MV-4-11 (cell line): ENCODE data around the gene PKMYT1.

Experiments used
- DNase-seq: peaks from one replicate; lab custom pipeline; 2025; lab: John Stamatoyannopoulos, UW

PKMYT1 gene

GRCh38 chr16:2980227-2981176 lies at the start of gene PKMYT1:
PKMYT1 (minus strand) TSS chr16:2980446; CDS start chr16:2979657, 789 bp downstream.
- DNase-seq: peak; percentile 85

- peak; percentile 20 for DNase-seq
These were observed 49.4 kb upstream of the PKMYT1 start for GRCh38 chr16:3029491-3030221.

- no peak for DNase-seq
These were observed 48.6 kb upstream of the PKMYT1 start for GRCh38 chr16:3028716-3029319.

- DNase-seq: peak; percentile 71
These were observed 47.9 kb upstream of the PKMYT1 start for GRCh38 chr16:3027983-3028715.

- DNase-seq: no peak
These were observed 47.2 kb upstream of the PKMYT1 start for GRCh38 chr16:3027489-3027795.

GRCh38 chr16:3026609-3027488 lies 46.6 kb upstream of the PKMYT1 start:
- DNase-seq: no peak

GRCh38 chr16:3026003-3026378 lies 45.7 kb upstream of the PKMYT1 start:
- no peak for DNase-seq

- DNase-seq: no peak
These were observed 45.1 kb upstream of the PKMYT1 start for GRCh38 chr16:3025032-3026002.

- DNase-seq: peak; percentile 96
These were observed 43.6 kb upstream of the PKMYT1 start, which contains the start of the genes HCFC1R1 and THOC6 for GRCh38 chr16:3023669-3024478. HCFC1R1 (minus strand) TSS chr16:3023942; CDS start chr16:3023941, 1 bp downstream. THOC6 (plus strand) TSS chr16:3024035; CDS start chr16:3024327, 292 bp downstream.

- DNase-seq: no peak
These were observed 43.1 kb upstream of the PKMYT1 start for GRCh38 chr16:3023415-3023668.

GRCh38 chr16:3022684-3023414 lies 42.6 kb upstream of the PKMYT1 start:
- DNase-seq: peak; percentile 10

GRCh38 chr16:3022208-3022683 lies 42.0 kb upstream of the PKMYT1 start:
- DNase-seq: peak; percentile 71

- peak; percentile 51 for DNase-seq
These were observed 41.4 kb upstream of the PKMYT1 start for GRCh38 chr16:3021449-3022207.

- no peak for DNase-seq
These were observed 40.6 kb upstream of the PKMYT1 start for GRCh38 chr16:3020604-3021448.

GRCh38 chr16:3020247-3020603 lies 40.0 kb upstream of the PKMYT1 start, which contains the start of gene TNFRSF12A:
TNFRSF12A (plus strand) TSS chr16:3020368; CDS start chr16:3020398, 30 bp downstream.
- no peak for DNase-seq

GRCh38 chr16:3019594-3020246 lies 39.5 kb upstream of the PKMYT1 start:
- DNase-seq: peak; percentile 49
